Coronary artery (tissue), 2 donors: Measurements from ENCODE around the gene PFAS.
"Not testable (repeated sequence)": the region's sequence is repeated elsewhere in the genome, so short reads cannot be mapped to it uniquely, and the experiment has no call there.

Experiments used
- DNase-seq: peaks from one replicate; pipeline ENCODE4 v3.0.0-alpha.2; 2017; ENCODE audit warnings: low spot score
- H3K27ac ChIP-seq, 2 donors: fragments of 200-600 bp; sonication (generic); one replicate each; pipeline ENCODE4 v1.5.1; 2016 to 2019
- H3K4me3 ChIP-seq: fragments of 200-600 bp; sonication (generic); 2 replicates; pipeline ENCODE4 v1.5.1; 2016; ENCODE audit warnings: mild to moderate bottlenecking, moderate library complexity
- CTCF ChIP-seq: fragments of 200-600 bp; sonication (generic); IDR thresholded peaks from one replicate; pipeline ENCODE4 v1.5.1; 2019; ENCODE audit warnings: antibody characterized with exemption

Gene PFAS

GRCh38 chr17:8249621-8250500 lies 772 bp downstream of the PFAS start:
- H3K4me3 ChIP-seq = peak overlapping the region; percentile 77
- DNase-seq = no peak
- TF ChIP-seq CTCF = no peak
- peak overlapping the region; percentile 96 to 97 for H3K27ac ChIP-seq

- H3K4me3 ChIP-seq, DNase-seq: not testable (repeated sequence)
Measured at GRCh38 chr17:8251411-8251810, 2.3 kb downstream of the PFAS start.

GRCh38 chr17:8253801-8254200 lies 4.7 kb downstream of the PFAS start:
- DNase-seq = no peak
- H3K4me3 ChIP-seq = no peak overlapping the region

More at GRCh38 chr17:8251411-8251810, 2.3 kb downstream of the PFAS start:
- not testable (repeated sequence) for H3K27ac ChIP-seq

GRCh38 chr17:8254881-8255280 lies 5.8 kb downstream of the PFAS start:
- Histone ChIP-seq H3K27ac (no peak overlapping the region), H3K4me3 (no peak overlapping the region)
- no peak for DNase-seq
- TF ChIP-seq CTCF = no peak

More at GRCh38 chr17:8253801-8254200, 4.7 kb downstream of the PFAS start:
- H3K27ac ChIP-seq = no peak overlapping the region
- no peak for TF ChIP-seq CTCF

- H3K27ac ChIP-seq = no peak overlapping the region
- no peak for DNase-seq
- no peak overlapping the region for H3K4me3 ChIP-seq
- no peak for TF ChIP-seq CTCF
Measured at GRCh38 chr17:8255499-8255898, 6.4 kb downstream of the PFAS start.

GRCh38 chr17:8256291-8256690 lies 7.2 kb downstream of the PFAS start:
- DNase-seq = no peak
- no peak overlapping the region for H3K4me3 ChIP-seq
- no peak overlapping the region for H3K27ac ChIP-seq
- no peak for TF ChIP-seq CTCF

- Histone ChIP-seq H3K4me3 (no peak overlapping the region), H3K27ac (no peak overlapping the region)
- DNase-seq = no peak
- no peak for TF ChIP-seq CTCF
Measured at GRCh38 chr17:8256691-8257090, 7.6 kb downstream of the PFAS start.
